Measurements from ENCODE around the gene CASK. TPM values are rescaled to one million over a fixed set of nuclear protein-coding genes. Genes with fewer than 3 reads are reported as not detected.

Gene CASK
- total and polyA plus RNA-seq, 9 of the 15 experiments (the other 6 are each of a cell fraction or from before 2014, with no cell fraction given), result 1.3 to 7.4 (median 5.2) TPM

DNA sequence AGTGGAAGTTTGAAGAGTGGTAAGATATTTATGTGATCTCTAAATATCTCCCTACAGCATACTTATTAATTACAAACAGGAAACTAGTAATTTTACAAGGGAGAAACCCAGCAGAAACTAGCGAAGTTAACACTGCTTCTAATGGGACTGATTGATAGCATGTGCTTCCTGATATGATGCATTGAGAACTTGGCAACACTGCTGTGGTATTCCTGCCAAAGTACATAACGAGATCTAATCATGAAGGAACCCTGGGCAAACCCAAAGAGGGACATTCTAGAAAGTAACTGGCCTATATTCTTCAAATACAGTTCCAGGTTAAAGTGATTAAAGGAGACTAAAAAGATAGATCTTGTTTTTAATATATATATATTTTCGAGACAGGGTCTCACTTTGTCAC lies 239.2 kb downstream of the CASK start:
- intact Hi-C loops (cut with micrococcal nuclease) (no loop called here), in situ Hi-C loops (cut with MboI) (no loop called here)
- no peak overlapping the region for H3K4me2 ChIP-seq (ENCODE audit: insufficient read depth, low read length)
- no peaks in the 10 kb centered on the region for H3K79me2 ChIP-seq (ENCODE audit: control insufficient read depth, insufficient read depth, low read length)
- WGBS (ENCODE audit: insufficient coverage, low coverage, missing lambda C conversion rate), result 15% methylated on average over 3 of the region's 3 CpGs
- TF ChIP-seq, protein P1, sequence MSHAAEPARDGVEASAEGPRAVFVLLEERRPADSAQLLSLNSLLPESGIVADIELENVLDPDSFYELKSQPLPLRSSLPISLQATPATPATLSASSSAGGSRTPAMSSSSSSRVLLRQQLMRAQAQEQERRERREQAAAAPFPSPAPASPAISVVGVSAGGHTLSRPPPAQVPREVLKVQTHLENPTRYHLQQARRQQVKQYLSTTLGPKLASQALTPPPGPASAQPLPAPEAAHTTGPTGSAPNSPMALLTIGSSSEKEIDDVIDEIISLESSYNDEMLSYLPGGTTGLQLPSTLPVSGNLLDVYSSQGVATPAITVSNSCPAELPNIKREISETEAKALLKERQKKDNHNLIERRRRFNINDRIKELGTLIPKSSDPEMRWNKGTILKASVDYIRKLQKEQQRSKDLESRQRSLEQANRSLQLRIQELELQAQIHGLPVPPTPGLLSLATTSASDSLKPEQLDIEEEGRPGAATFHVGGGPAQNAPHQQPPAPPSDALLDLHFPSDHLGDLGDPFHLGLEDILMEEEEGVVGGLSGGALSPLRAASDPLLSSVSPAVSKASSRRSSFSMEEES (CRISPR knock-in tag; IDR thresholded peaks at IDR 0.05), result no peak
- TF ChIP-seq ATF1 (CRISPR knock-in tag; IDR thresholded peaks at IDR 0.05) (no peak), ATF1 (tag; IDR thresholded peaks at IDR 0.05) (no peak), NFIX (CRISPR knock-in tag; IDR thresholded peaks at IDR 0.05; ENCODE audit: low read depth) (no peak), PRMT5 (CRISPR knock-in tag; IDR thresholded peaks at IDR 0.05) (no peak), ZNF785 (CRISPR knock-in tag; IDR thresholded peaks at IDR 0.05) (no peak), CC2D1A (IDR thresholded peaks at IDR 0.05) (no peak), NBN (IDR thresholded peaks at IDR 0.05; ENCODE audit: low read depth) (no peak), ZFX (CRISPR knock-in tag; IDR thresholded peaks at IDR 0.05) (no peak), RBM22 (IDR thresholded peaks at IDR 0.05; ENCODE audit: low read depth, low read length, poor library complexity, severe bottlenecking) (no peak), IFI16 (CRISPR knock-in tag; IDR thresholded peaks at IDR 0.05) (no peak)
- TF ChIP-seq, protein P2, sequence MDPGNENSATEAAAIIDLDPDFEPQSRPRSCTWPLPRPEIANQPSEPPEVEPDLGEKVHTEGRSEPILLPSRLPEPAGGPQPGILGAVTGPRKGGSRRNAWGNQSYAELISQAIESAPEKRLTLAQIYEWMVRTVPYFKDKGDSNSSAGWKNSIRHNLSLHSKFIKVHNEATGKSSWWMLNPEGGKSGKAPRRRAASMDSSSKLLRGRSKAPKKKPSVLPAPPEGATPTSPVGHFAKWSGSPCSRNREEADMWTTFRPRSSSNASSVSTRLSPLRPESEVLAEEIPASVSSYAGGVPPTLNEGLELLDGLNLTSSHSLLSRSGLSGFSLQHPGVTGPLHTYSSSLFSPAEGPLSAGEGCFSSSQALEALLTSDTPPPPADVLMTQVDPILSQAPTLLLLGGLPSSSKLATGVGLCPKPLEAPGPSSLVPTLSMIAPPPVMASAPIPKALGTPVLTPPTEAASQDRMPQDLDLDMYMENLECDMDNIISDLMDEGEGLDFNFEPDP (CRISPR knock-in tag; IDR thresholded peaks at IDR 0.05), result no peak
- FAIRE-seq (no peak), ATAC-seq (no peak), DNase-seq (ENCODE audit: extremely low read depth in 1 of 4, low spot score in 3 of 4) (no peak)
- no peaks in the 10 kb centered on the region for H4K20me1 ChIP-seq (replicated peaks; ENCODE audit: control insufficient read depth, insufficient read depth, low read length)
- POLR2A ChIA-PET, result no interaction called here
- H3K4me3 ChIP-seq, result no peak overlapping the region
- H3K36me3 ChIP-seq (ENCODE audit: control insufficient read depth, insufficient read depth, low read length), result no peaks in the 10 kb centered on the region
- no peak overlapping the region for H2AFZ ChIP-seq (ENCODE audit: low read depth, low read length)
- no peaks in the 10 kb centered on the region for H3K9me1 ChIP-seq (ENCODE audit: control insufficient read depth, insufficient read depth, low read length)
- no peaks in the 10 kb centered on the region for H3K9me3 ChIP-seq (replicated peaks; ENCODE audit: control insufficient read depth, insufficient read depth, low read depth, low read length)
- CTCF ChIA-PET (ENCODE audit: low intra/inter-chr PET ratio), result no interaction called here
- H3K27ac ChIP-seq (ENCODE audit: extremely low read depth, low read depth, low read length), result no peak overlapping the region
- no peaks in the 10 kb centered on the region for H3K4me1 ChIP-seq (replicated peaks in 1 of 2; ENCODE audit: control insufficient read depth in 2 of 2, insufficient read depth in 2 of 2, low read length in 2 of 2)
- no peaks in the 10 kb centered on the region for H3K27me3 ChIP-seq (ENCODE audit: control insufficient read depth in 2 of 2, insufficient read depth in 2 of 2, low read length in 2 of 2)
- H3K9ac ChIP-seq (ENCODE audit: insufficient read depth in 1 of 2, low read depth in 2 of 2, low read length in 2 of 2), result no peak overlapping the region
- BruUV-seq (replicated peaks), result no TSS peak
